Suppressor macrophage (primary cell): ENCODE measurements around the gene ZNF605.
"Not testable (repeated sequence)": the region's sequence is repeated elsewhere in the genome, so short reads cannot be mapped to it uniquely, and the experiment has no call there.

Experiments used
- DNase-seq, 4 experiments: peaks; one replicate each; pipeline ENCODE4 v3.0.0-alpha.2; 2020 to 2022

Gene ZNF605

GRCh38 chr12:132948146-132949066 lies 7.7 kb downstream of the ZNF605 start:
- no peak for DNase-seq

DNA sequence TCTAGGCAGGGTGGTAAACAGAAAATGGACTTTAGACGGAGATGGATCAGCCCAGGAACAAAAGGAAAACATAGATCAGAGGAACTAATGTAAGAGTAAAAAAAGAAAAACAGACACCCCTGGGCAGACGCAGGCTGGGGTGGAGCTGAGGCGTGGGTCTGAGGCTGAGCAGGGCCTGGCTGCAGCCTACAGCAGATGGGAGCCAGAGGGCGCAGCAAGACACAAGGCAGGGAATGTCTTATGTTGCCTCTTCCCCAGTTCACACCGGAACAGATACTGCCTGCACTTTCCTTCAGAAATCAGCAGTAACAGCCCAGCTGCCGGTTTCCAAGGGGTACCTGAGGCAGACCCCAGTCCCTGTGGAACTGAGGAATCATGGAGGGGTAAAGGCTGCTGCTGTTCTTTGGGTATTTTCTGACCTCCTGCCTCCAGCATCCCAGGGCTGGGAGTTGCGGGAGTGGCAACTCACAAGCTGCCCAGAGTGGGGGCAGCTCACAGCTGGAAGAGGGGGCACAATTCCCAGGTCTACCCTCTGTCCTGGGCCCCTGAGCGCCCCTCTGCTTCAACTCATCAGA lies 9.8 kb downstream of the ZNF605 start:
- DNase-seq: no peak

GRCh38 chr12:132945806-132946205 lies 10.3 kb downstream of the ZNF605 start:
- DNase-seq: no peak

GRCh38 chr12:132942611-132943010 lies 13.5 kb downstream of the ZNF605 start:
- DNase-seq: no peak

DNA sequence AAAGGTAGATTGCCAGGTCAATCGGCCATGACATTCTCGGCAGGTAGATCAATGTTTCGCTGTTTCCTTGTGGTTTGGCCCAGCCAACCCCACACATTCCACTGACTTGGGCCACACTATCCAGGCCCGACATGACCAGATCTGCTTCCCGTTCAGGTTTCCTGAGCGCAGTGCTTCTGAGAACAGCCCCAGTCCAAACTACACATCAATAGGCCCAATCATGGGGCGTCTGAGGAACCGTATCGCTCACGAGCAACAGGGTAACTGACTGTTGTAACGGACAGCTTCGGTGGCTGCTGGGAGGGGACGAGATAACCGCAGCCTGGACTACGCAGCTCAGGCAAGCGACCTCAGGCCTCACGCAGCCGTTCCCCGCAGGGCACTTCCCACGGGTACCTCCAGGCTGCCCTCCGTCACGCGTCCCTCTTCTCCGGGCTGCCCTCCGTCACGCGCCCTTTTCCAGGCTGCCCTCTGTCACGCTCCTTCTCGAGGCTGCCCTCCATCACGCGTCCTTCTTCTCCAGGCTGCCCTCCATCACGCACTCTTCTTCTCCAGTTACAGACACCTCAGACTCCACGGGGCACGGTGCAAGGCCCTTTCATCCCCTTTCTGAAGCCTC lies 14.7 kb downstream of the ZNF605 start:
- no peak for DNase-seq

DNA sequence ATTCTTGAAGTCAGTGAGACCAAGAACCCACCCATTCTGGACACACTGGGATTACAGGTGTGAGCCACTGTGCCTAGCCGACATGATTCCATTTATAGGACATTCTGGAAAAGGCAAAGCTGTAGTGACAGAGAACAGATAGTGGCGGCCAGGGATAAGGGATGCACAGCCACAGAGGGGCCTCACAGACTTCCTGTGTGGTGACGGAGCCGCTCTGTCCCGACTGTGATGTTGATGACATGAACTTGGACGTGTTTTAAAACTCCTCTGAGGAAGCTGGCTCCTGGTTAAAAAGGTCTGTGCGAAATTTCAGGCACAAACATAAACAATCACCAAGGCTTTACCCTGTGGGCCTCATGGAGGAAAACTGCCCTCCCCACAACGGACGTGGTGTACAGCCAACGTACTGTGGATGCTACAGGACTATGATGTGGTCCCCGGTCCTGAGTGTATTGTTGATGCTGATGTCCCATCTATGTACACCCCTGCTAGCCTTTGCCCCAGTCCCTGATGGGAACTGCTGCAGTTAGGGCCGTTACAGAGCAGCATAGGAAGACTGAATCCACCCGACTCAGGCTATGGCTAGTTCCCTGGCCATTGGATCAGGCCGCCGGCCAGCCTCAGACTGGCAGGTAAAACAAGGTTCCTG lies 15.9 kb downstream of the ZNF605 start:
- DNase-seq: no peak

GRCh38 chr12:132938807-132939206 lies 17.3 kb downstream of the ZNF605 start:
- not testable (repeated sequence) for DNase-seq

DNA sequence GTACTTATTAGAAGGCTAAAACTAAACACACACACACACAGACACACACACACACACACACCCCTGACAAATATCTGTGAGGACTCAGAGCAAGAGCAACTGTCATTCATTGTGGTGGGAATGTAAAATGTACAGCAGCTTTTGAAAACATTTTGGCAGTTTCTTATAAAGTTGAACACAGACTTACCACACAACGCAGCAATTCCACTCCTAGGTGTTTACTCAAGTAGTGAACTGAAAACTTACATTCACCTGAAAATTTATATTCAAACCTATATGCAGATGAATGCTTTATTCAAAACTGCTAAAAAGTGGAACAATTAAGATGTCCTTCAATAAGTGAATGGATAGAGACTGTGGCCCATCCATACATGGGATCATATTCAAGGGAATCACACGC lies 18.6 kb downstream of the ZNF605 start:
- no peak for DNase-seq

DNA sequence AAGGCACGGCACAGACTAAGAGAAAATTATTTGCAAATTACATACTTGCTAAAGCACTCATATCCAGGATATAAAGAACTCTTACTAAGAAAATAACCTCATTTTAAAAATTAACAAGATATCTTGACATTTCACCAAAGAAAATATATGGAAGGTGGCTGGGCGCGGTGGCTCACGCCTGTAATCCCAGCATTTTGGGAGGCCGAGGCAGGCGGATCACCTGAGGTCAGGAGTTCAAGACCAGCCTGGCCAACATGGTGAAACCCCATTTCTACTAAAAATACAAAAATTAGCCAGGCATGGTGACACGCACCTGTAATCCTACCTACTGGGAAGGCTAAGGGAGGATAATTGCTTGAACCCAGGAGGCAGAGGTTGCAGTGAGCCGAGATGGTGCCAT lies 19.2 kb downstream of the ZNF605 start:
- DNase-seq: not testable (repeated sequence)

GRCh38 chr12:132936163-132936562 lies 19.9 kb downstream of the ZNF605 start:
- DNase-seq: no peak

DNA sequence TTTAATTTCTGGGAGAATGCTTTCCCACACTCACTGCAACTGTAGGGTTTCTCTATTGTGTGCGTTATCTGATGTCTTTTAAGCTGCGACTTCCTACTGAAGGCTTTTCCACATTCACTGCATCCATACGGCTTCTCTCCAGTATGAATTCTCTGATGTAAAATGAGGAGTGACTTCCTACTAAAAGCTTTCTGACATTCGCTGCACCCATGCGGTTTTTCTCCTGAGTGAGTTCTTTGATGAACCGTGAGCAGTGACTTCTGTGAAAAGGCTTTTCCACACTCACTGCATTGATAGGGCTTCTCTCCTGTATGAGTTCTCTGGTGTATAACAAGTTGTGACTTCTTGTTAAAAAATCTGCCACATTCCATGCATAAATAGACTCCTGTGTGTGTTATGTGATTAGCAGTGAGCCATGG lies 29.7 kb downstream of the ZNF605 start:
- no peak for DNase-seq

DNA sequence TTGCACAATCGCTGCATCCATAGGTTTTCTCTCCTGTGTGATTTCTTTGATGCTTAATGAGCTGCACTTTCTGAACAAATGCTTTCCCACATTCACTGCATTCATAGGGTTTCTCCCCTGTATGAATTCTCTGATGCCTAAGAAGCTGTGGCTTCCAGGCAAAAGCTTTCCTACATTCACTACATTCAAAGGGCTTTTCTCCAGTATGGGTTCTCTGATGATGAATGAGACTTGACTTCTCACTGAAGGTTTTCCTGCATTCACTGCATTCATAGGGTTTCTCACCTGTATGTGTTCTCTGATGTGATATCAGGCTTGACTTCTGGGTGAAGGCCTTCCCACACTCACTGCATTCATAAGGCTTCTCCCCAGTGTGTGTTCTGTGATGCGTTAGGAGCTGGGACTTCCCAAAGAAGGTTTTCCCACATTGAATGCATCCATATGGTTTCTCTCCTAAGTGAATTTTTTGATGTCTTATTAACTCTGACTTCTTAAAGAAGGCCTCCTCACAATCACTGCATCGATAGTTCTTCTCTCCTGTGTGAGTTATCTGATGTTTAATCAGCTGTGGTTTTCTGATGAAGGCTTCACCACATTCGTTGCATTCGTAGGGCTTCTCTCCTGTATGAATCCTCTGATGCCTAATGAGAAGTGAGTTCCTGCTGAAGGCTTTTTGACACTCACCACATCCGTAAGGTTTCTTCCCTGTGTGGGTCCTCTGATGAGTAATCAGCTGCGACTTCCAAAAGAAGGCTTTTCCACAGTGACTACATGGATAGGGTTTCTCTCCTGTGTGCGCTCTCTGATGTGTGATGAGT lies 30.3 kb downstream of the ZNF605 start:
- no peak for DNase-seq

- no peak for DNase-seq
These were observed 31.8 kb downstream of the ZNF605 start for GRCh38 chr12:132924356-132924755.

- DNase-seq: no peak
These were observed 32.7 kb downstream of the ZNF605 start for GRCh38 chr12:132923356-132923909.

- DNase-seq: no peak
These were observed 33.4 kb downstream of the ZNF605 start for GRCh38 chr12:132922676-132923075.

DNA sequence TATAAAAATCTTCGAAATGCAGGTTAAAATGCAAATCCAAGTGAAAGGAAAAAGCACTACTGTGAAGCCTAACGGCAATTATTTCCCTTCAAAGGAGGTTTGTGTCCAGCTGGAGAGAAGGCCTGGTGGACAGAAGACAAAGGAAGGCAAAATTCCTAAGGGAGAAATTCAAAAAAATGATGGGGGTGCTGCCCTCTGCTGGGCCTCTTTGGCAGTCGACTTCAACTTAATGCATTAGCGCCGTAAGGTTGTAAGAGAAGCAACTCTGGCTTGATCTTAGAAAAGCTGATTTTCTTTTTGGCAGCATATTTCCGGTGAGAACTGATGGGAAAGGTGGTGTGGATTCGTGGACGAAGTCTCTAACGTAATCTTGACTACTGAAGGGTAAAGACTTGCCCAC lies 34.4 kb downstream of the ZNF605 start:
- no peak for DNase-seq

DNA sequence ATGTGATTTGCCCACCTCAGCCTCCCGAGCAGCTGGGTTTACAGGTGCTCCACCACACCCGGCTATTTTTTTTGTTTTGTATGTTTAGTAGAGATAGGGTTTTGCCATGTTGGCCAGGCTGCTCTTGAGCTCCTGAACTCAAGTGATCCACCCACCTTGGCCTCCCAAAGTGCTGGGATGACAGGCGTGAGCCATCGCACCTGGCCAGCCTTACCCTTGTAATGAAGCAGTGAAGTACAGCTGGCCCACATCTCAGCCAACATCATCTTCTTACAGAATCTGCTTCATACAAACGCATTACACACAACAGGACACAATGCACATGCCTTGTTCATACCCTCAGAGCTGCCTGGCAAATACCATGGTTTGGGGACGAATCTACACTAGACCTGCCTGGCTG lies 37.4 kb downstream of the ZNF605 start:
- DNase-seq: no peak

DNA sequence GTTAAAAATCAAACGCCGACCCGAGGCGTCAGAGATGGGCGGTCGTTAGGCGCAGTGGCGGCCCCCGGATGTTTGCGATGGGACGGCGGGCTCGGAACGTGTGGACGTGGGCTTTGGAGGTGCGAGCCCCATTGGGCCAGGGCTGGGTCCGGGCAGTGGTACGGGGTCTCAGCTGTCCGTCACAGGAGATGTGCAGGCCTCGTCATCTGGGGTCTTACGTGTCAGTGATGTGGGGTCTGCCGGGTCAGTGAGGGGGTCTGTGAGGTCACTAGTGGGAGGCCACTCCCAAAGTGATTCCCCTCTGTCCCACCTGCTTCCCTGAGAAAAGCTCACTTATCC lies 47.1 kb downstream of the ZNF605 start:
- DNase-seq: no peak

DNA sequence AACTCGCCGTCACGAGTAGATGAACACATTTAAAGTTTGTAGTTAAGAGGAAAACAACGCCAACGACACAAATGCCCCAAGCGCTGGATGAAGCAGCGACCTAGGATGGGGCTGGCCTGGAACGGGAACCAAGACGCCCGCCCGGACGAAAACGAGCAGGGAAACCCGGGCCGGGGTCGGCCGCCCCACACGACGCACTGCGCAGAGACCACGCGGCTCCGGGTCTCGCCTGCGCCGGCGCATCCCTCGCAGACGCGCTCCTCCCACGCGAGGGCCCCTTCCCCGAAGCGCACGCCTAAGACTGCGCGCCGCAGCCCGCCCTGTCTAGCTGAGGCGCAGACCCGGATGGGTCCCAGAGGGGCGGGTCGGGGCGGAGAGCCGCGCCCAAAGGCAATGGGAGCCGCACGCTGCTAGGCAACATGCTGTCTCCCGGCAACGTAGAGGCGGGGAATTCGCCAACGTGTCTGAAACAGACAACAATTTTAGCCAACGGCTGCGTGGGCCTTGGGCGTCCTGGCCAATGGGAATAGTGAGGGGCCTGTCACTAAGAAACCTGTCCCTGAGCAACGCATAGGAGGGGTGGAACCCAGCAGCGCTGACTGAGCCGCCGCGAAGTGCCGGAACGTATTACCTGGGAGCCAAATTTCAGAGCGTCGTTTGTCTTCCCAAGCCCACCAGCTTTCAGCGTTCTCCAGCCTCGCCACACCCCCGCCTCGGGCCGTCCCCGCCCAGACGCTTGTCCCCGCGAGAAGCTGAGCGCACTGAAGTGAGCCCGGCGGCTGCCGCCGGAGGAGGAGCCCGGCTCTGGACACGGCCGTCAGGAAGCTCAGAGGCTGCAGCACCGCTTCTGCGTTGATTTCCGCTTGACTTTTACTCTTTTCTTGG lies 47.7 kb downstream of the ZNF605 start:
- peak; percentile 85 to 93 (median 88) for DNase-seq

DNA sequence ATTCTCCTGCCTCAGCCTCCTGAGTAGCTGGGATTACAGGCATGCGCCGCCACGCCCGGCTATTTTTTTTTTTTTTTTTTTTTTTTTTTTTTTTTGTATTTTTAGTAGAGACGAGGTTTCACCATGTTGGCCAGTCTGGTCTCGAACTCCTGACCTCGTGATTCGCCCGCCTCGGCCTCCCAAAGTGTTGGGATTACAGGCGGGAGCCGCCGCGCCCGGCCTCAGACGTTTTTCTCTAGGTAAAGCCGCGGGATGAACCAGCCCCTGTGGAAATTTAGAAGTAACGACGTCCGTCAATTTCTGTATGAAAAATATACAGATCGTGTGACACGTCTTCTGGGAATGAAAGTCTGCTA lies 48.3 kb downstream of the ZNF605 start:
- DNase-seq: not testable (repeated sequence)

DNA sequence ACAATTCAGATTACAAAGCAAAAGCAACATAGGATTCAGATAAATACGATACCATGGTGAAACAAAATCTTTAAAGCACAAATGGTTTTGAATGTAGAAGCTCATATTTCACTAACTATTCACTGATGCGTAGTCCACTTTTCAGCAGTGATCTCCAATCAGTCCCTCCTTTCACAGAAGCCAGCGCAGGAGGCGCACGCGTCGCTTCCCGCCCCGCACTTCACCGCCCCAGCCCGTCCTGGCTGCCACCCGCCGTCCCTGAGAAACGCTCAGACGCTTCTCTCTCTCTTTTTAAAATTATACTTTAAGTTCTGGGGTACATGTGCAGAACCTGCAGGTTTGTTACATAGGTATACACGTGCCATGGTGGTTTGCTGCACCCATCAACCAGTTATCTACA lies 48.9 kb downstream of the ZNF605 start:
- DNase-seq: no peak
